ENCODE data around the gene STK17A.
A peak's percentile ranks its signal among the peaks of the same experiment; 100 is the strongest.

Gene STK17A

GRCh38 chr7:43637114-43637806, 54.4 kb downstream of the STK17A start:
- DNase-seq: no peak

- peak; percentile 70 for DNase-seq
Measured at GRCh38 chr7:43639858-43640491, 57.1 kb downstream of the STK17A start.

DNA sequence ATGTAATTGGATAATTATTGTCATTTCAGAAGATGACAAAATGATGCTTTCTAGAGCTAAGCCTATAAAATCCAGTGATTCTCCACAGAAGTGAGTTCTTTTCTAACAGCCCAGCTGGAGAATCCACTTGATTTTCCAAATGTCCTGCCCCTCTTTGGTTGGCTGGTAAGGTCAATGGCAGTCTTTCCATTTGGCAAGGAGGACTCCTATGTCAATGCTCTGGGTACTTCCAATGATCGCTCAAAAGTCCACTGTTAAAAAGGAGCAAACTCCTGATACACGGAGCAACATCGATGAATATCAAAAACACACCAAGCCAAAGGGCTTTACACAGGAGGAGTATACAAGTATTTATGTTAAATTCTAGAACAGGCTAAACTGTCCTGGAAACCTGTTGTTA, 57.8 kb downstream of the STK17A start:
- DNase-seq: no peak

DNA sequence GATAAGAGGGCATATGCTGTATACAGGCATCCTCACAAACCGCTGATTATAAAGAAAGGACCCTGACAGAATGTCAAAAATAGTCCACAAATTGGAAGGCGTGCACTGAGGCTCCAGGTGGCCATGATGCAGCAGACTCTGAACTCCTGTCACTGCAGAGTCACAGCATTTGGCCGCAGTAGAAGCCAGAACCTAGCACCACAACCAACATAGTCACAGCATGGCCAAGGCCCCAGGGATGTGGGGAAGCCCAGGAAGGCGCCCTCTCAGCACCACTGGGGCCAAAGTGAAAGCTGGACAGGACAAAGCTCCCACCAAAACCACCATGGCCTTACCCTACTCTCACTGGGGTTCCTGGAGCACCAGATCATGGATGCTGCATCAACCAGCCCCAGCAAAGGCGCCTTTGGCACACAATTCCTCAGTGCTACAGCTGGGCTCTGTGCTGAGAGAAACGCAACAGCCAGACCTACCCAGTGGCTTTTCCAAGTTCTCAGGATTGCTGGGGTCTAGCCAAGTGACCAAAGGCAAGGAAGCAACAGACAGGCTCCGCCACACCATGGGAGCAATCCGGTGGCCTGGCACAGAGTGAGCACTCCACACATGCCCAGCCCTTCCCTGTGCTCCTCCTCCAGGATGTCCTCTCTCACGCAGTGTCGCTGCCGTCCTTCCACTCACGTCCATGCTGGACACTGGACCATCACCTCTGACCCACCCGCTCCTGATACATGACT, 60.2 kb downstream of the STK17A start:
- DNase-seq: no peak

DNA sequence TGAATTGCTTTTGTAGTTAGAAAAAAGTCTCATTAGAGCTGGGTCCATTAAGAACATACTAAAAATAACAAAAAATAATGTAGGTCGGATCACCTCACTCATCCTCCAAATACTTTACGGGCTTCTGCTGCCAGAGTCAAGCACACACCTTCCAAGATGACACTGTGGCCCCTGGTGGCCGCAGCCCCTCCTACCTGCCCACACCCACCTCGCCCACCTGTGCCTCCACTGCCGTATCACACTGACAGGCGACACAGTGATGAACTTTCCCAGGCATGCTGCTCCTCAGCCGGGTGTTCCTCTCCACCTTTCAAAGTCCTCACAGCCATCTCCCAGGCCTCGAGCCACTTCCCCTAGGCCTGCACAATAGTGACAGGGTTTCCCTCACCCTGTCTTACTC, 60.9 kb downstream of the STK17A start:
- DNase-seq: no peak

DNA sequence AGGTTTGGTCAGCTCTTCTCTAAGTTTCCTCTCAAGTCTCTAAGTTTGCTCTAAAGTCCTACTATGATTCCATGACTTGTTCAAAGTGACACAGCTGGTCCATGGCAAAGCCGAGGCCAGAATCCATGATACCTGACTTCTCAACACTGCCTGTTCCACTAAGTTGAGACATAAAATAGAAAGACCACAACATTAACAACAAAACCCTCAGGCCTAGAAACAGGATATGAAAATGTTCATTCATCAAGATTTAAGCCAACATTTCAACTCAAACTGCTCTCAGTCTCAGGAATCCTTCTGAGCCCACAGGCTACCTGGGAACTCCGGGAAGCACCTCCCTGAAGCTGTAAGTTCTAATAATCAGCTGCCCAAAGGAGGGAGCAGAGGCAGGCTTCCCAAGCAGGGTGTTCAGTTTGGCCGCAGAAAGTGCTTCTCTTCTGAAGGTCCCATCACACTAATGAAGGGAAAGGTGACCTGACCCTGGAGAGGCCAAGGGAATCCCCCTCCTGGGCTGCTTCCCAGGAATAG, 62.9 kb downstream of the STK17A start:
- no peak for DNase-seq

GRCh38 chr7:43646603-43647338, 63.9 kb downstream of the STK17A start:
- no peak for DNase-seq

DNA sequence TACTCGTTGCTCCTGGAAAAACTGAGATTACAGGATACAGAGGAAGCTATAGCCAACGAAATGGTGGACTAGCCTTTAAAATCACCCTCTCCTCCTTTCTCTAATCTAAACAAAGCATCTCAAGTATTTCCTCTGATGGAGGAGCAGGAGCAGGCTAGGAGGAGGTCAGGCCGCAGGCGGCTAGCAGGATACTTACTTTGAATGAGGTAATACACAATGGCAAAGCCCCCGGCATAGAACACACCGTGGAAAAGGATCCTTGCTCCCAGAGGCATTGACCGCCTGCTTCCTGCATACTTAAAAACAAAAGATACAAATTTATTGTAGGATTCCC, 64.4 kb downstream of the STK17A start:
- DNase-seq: peak; percentile 27

DNA sequence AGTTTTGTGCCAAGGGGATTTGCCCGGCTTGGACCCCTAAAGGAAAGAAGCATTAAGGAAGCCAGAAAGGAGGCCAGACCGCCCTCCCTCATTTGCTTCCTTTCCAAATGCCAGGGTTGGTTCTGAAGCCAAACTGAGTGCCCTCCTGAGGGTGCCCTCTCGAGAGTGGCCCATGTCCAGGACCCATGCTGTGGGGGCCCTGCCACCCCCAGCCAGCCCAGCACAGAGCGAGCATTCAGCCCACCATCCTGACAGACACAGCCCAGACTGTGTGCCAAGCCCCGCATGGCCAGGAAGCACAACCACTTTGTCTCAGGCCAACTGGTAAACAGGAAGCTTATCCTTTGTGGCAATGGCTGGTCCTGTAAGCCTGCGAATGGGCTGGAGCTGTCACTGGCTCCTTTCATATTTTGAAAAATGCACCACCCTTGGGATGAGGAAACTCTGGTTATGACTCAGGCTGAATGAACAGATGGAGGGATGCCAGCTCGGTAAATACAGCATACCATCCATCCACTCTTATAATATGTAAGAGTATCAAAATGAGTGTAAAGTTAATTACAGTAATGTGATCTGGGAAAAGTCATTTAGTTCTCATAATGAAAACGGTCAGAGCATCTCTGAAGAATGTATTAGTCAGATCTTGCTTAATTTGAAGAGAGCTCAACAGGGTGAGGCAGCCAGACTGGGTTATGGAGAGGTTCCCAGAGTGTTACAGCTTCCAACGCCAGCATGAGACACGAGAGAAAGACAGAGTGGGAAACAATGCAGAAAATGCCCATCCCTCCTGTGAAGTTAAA, 65.0 kb downstream of the STK17A start:
- DNase-seq: peak; percentile 72

- peak; percentile 35 for DNase-seq
Measured at GRCh38 chr7:43648473-43649406, 65.8 kb downstream of the STK17A start.

DNA sequence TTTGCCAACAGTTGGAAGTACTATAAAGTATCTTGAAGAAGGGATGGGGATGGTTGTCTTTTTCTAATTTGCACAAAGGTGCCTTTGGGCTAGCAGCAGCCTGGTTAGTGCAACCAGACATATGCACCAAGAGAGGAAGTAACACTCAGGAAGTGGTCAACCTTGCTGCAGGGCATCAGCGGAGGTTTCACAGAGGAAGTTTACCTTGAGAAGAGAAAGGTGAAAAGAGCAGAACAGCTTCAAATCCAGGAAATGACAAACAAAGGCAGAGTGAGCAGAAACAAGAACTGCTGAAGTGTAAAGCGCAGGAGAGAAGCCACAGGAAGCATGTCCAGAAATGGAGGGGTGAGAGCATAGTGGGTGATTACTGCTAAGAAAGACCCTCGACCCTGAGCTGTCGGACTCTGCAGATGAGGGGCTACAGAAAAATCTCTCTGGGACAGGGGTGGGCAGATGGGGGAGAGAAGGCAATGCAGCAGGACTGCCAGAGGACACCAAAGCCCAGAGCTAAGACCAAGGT, 66.9 kb downstream of the STK17A start:
- DNase-seq: no peak

- DNase-seq: no peak
Measured at GRCh38 chr7:43650457-43651052, 67.6 kb downstream of the STK17A start.

DNA sequence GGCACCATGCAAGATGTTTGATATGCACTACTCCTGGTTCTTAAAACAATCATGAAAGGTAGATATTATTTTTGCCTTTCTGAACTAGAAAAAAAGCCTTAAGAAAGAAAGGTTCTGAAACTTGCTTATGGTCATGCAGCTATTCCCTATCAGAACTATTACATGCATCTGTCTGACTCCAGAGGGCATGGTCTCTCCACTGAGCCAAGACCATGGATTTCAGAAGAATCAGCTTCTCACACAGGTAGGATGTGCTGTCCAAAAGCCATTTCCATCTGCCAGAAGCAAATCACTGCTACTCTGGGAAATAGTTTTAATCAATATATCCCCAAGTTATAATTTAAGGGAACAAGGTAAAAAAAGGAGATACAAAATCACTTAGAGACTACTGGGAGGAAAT, 69.5 kb downstream of the STK17A start:
- DNase-seq: no peak

- no peak for DNase-seq
Measured at GRCh38 chr7:43653466-43653865, 70.6 kb downstream of the STK17A start.

- DNase-seq: no peak
Measured at GRCh38 chr7:43653891-43654504, 71.1 kb downstream of the STK17A start.

DNA sequence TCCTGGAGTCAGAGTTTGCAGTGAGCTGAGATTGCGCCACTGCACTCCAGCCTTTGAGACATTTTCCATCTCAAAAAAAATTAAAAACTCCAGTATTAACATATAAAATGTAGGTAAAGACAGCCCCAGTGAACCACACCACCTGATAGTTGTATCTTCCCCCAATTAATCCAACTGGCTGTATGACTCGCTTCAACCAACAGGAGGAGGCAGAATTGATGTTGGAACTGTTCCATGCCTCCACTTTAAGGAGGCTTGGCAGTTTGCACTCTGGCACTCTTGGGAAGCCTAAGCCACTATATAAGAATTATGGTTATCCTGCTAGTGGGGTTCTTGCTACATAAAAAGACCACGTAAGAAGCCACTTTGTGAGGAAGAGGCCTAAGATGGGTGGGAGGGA, 72.7 kb downstream of the STK17A start:
- no peak for DNase-seq

GRCh38 chr7:43656997-43657396, 74.1 kb downstream of the STK17A start:
- DNase-seq: no peak

GRCh38 chr7:43658718-43659548, 76.0 kb downstream of the STK17A start:
- DNase-seq: no peak

- DNase-seq: no peak
Measured at GRCh38 chr7:43659549-43659896, 76.6 kb downstream of the STK17A start.

Data from right hindlimb (tissue), 1 donor.